Endothelial cell of umbilical vein (primary cell): ENCODE results near the gene ARMH4. TPM values are rescaled to one million over a fixed set of nuclear protein-coding genes. Genes with fewer than 3 reads are reported as not detected.
A peak's percentile ranks its signal among the peaks of the same experiment; 100 is the strongest.

Experiments
- BruUV-seq: library from RNA; stranded (reverse); fragments of 400-500 nt; replicated peaks from 2 replicates; lab custom pipeline; 2021; lab: Mats Ljungman, UMichigan
- CTCF ChIA-PET: fragments of 300-600, 350-600 bp; sonication (Branson Sonifier 250); formaldehyde crosslinking; loops from one replicate; lab custom pipeline; 2021; ENCODE audit warnings: antibody characterized with exemption, inconsistent platforms; lab: Charles Lee
- POLR2A ChIA-PET: fragments of 300-600, 350-600 bp; sonication (Branson Sonifier 250); formaldehyde crosslinking; loops from one replicate; lab custom pipeline; 2021; ENCODE audit warnings: antibody characterized with exemption, inconsistent platforms; lab: Charles Lee
- DNase-seq: peaks from one replicate; pipeline ENCODE4 v3.0.0-alpha.2; 2011; ENCODE audit warnings: low read depth, low spot score
- FAIRE-seq: peaks from 2 replicates; lab custom pipeline; 2011; peaks lifted over from hg19 to GRCh38; lab: Jason Lieb, UNC
- H2AFZ ChIP-seq: 2 replicates; pipeline ENCODE4 v1.6.0; 2012; ENCODE audit warnings: low read depth, low read length, control low read depth, inconsistent platforms
- H3K27ac ChIP-seq: 2 replicates; pipeline ENCODE4 v1.5.1; 2011; ENCODE audit warnings: low read depth, mild to moderate bottlenecking, control low read depth, low read length, moderate library complexity; ENCODE audit not compliant: insufficient read depth
- H3K27me3 ChIP-seq, 2 experiments: 2 replicates each; pipeline versions ENCODE4 v1.6.0 to v1.6.1; 2011; ENCODE audit warnings: low read length in 2 of 2, mixed read lengths in 1 of 2; ENCODE audit not compliant: control insufficient read depth in 2 of 2, insufficient read depth in 2 of 2
- H3K36me3 ChIP-seq, 2 experiments: 2 replicates in 1 of 2; 3 replicates in 1 of 2; pipeline ENCODE4 v1.5.1; 2011; ENCODE audit warnings: low read length in 2 of 2, mild to moderate bottlenecking in 1 of 2, moderate library complexity in 1 of 2; ENCODE audit not compliant: control insufficient read depth in 2 of 2, insufficient read depth in 2 of 2; ENCODE audit errors: extremely low read depth in 1 of 2
- H3K4me1 ChIP-seq: 3 replicates; pipeline ENCODE4 v1.5.1; 2011; ENCODE audit warnings: mild to moderate bottlenecking, low read length; ENCODE audit not compliant: control insufficient read depth, insufficient read depth; ENCODE audit errors: extremely low read depth
- H3K4me2 ChIP-seq: 2 replicates; pipeline ENCODE4 v1.6.1; 2011; ENCODE audit warnings: low read length, control low read depth, mixed read lengths; ENCODE audit not compliant: insufficient read depth
- H3K4me3 ChIP-seq, 3 experiments: fragments of 200-600 bp in 1 of 3; sonication (generic), shearing (Covaris generic) in 1 of 3; replicated peaks in 1 of 3; 2 replicates each; pipeline ENCODE4 v1.5.1; 2011 to 2016; ENCODE audit warnings: control low read depth in 3 of 3, low read length in 3 of 3, mild to moderate bottlenecking in 2 of 3, inconsistent platforms in 1 of 3, low read depth in 1 of 3, moderate library complexity in 1 of 3; ENCODE audit not compliant: insufficient read depth in 1 of 3
- H3K79me2 ChIP-seq: 2 replicates; pipeline ENCODE4 v1.6.0; 2012; ENCODE audit warnings: low read length, inconsistent platforms; ENCODE audit not compliant: control insufficient read depth, insufficient read depth
- H3K9ac ChIP-seq: replicated peaks from 2 replicates; pipeline ENCODE3; 2011; ENCODE audit warnings: low read length, control low read depth; ENCODE audit not compliant: insufficient read depth; ENCODE audit errors: extremely low read depth
- H3K9me1 ChIP-seq: replicated peaks from 3 replicates; pipeline ENCODE4 v1.6.0; 2011; ENCODE audit warnings: mild to moderate bottlenecking, low read length; ENCODE audit not compliant: control insufficient read depth, insufficient read depth; ENCODE audit errors: extremely low read depth
- H3K9me3 ChIP-seq: replicated peaks from 2 replicates; pipeline ENCODE4 v1.5.1; 2012; ENCODE audit warnings: low read length, inconsistent platforms; ENCODE audit not compliant: control insufficient read depth, insufficient read depth
- H4K20me1 ChIP-seq: replicated peaks from 2 replicates; pipeline ENCODE3; 2011; ENCODE audit warnings: mild to moderate bottlenecking, low read length; ENCODE audit not compliant: control insufficient read depth, insufficient read depth; ENCODE audit errors: extremely low read depth
- EZH2 ChIP-seq: IDR thresholded peaks from 2 replicates; pipeline ENCODE4 v1.6.1; 2012; ENCODE audit warnings: borderline replicate concordance, low read depth, mild to moderate bottlenecking, moderate library complexity, low read length, inconsistent platforms; ENCODE audit not compliant: severe bottlenecking
- FOS ChIP-seq: IDR thresholded peaks from 2 replicates; pipeline ENCODE4 v1.6.1; 2011; ENCODE audit warnings: mild to moderate bottlenecking, low read length, moderate library complexity, borderline replicate concordance; ENCODE audit not compliant: insufficient read depth
- GATA2 ChIP-seq: IDR thresholded peaks from 2 replicates; pipeline ENCODE4 v1.7.0; 2011; ENCODE audit warnings: low read depth, mild to moderate bottlenecking, moderate library complexity, mixed read lengths, low read length; ENCODE audit not compliant: insufficient read length, insufficient read depth
- JUN ChIP-seq: IDR thresholded peaks from 2 replicates; pipeline ENCODE4 v1.6.1; 2011; ENCODE audit warnings: borderline replicate concordance, low read depth; ENCODE audit not compliant: insufficient read length, insufficient read depth
- MYC ChIP-seq: IDR thresholded peaks from one replicate; pipeline ENCODE4 v1.6.1; 2011; ENCODE audit warnings: mild to moderate bottlenecking, low read depth, low read length
- POLR2A ChIP-seq: IDR thresholded peaks from 2 replicates; pipeline ENCODE4 v1.6.1; 2012; ENCODE audit warnings: low read depth, mild to moderate bottlenecking, control low read depth, low read length
- POLR2AphosphoS5 ChIP-seq: IDR thresholded peaks from 2 replicates; pipeline ENCODE4 v1.6.1; 2012; ENCODE audit warnings: low read depth, mild to moderate bottlenecking, control low read depth, low read length, moderate library complexity; ENCODE audit not compliant: insufficient read depth
- dilution Hi-C: fragments of 300-500 bp; cut with MboI; formaldehyde crosslinking; loops from one replicate; pipeline ENCODE4 v1.15.0; 2019; ENCODE audit warnings: low sequenced_read_pairs; ENCODE audit not compliant: extremely low pct_ligation_motif_present
- intact Hi-C: fragments of 100-400 bp; cut with micrococcal nuclease; formaldehyde crosslinking; loops from one replicate; pipeline ENCODE4 v1.10.0; 2022
- polyA plus RNA-seq, 4 experiments: library from polyadenylated mRNA; depleted of rRNA in 3 of 4; stranded (reverse) in 3 of 4; unstranded in 1 of 4; fragments of >200 nt; gene quantifications; 2 replicates each; pipeline versions ENCODE4 v1.2.1 to v1.2.3, GENCODE V29; 2011 to 2012; ENCODE audit warnings: missing spikeins in 1 of 4
- total RNA-seq: library from RNA; stranded (reverse); gene quantifications from 2 replicates; pipeline ENCODE4 v1.2.3, GENCODE V29; 2021
- TF ChIP-seq, protein P1 (sequence below), 2 donors: IDR thresholded peaks; 1 replicate in 1 of 2; 2 replicates in 1 of 2; pipeline ENCODE4 v1.5.1; 2011; ENCODE audit warnings: low read length in 2 of 2, mild to moderate bottlenecking in 2 of 2, moderate library complexity in 2 of 2, control low read depth in 1 of 2, inconsistent platforms in 1 of 2, low read depth in 1 of 2; ENCODE audit not compliant: insufficient read depth in 1 of 2; ENCODE audit errors: extremely low read depth in 1 of 2
- TF ChIP-seq, protein P2 (sequence below): IDR thresholded peaks from 2 replicates; pipeline ENCODE4 v1.6.1; 2011; ENCODE audit not compliant: insufficient read depth, insufficient read length

Gene ARMH4
- total and polyA plus RNA-seq, 2 donors (not counting 3 experiments of a cell fraction or from before 2014, with no cell fraction given) = 1.1 to 3.0 TPM

DNA sequence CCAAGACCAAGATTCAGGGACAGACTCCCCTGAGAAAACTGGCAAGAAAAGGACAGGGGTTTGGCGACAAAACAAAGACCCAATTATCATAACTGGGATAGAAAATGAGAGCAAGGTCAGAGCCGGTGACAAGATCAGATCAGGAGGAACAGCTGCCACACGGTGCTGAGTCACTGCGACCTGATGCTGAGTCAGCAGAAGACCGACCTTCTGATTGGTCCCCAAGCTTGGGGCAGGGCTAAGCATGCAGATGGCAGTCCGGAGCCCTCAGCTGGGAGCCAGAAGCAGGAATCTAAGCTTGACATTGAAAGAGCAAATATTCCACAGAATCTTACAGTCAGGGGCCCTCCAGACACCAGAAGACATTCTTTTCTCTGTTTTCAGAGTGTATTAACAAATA, 19.1 kb upstream of the ARMH4 start:
- Histone ChIP-seq H3K27ac (no peak overlapping the region), H4K20me1 (no peaks in the 10 kb centered on the region), H3K4me3 (no peak overlapping the region), H3K79me2 (no peaks in the 10 kb centered on the region), H3K9me3 (no peaks in the 10 kb centered on the region), H2AFZ (no peak overlapping the region), H3K4me1 (no peaks in the 10 kb centered on the region), H3K9ac (no peak overlapping the region), H3K4me2 (no peak overlapping the region), H3K27me3 (no peaks in the 10 kb centered on the region), H3K9me1 (no peaks in the 10 kb centered on the region), H3K36me3 (no peaks in the 10 kb centered on the region)
- BruUV-seq = no TSS peak
- FAIRE-seq = peak; percentile 49
- intact Hi-C loops = no loop called here
- peak; percentile 71 for DNase-seq
- peak; percentile 41 for TF ChIP-seq FOS
- no peak for TF ChIP-seq POLR2A
- ChIA-PET POLR2A (no interaction called here), CTCF (interaction anchor here (0.7 to 1.4 kb wide), 4 partner anchors 28 to 63 kb away, joined by 3 to 4 read pairs (median 3); no protein-coding TSS in a partner anchor)
- dilution Hi-C loops = no loop called here

DNA sequence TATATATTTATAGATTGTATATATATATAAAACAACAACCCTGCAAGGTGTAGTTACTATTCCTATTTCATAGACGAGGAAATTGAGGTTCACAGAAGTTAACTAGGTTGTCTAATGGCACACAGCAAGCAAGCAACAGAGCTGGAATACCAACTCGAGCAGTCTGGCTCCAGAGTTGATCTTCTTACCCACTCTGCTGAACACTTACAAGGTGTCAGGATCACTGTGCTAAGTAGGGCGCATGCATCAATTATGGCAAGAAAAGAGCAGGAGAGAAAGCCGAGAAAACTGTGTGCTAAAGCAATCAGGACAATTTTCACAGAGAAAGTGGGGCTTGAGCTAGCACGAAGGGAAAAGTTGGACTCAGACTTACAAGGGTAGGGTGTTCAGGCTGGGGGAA, 15.9 kb upstream of the ARMH4 start:
- CTCF ChIA-PET = interaction anchor here (0.7 to 7.0 kb wide), 8 partner anchors 9 to 1580 kb away, joined by 3 to 93 read pairs (median 4); partner anchors contain the start of gene ACTR10

More for the DNA sequence above, 15.9 kb upstream of the ARMH4 start:
- Histone ChIP-seq H3K4me2 (no peak overlapping the region), H3K27ac (no peak overlapping the region), H3K9ac (no peak overlapping the region), H3K9me3 (no peaks in the 10 kb centered on the region), H3K4me1 (no peaks in the 10 kb centered on the region), H3K9me1 (no peaks in the 10 kb centered on the region), H3K36me3 (no peaks in the 10 kb centered on the region), H3K79me2 (no peaks in the 10 kb centered on the region), H3K27me3 (peaks cover 2 to 4% of the 10 kb centered on the region in 2 experiments), H4K20me1 (no peaks in the 10 kb centered on the region), H2AFZ (no peak overlapping the region), H3K4me3 (no peak overlapping the region)
- intact Hi-C loops = no loop called here
- BruUV-seq = no TSS peak
- dilution Hi-C loops = no loop called here
- POLR2A ChIA-PET = no interaction called here
- no peak for FAIRE-seq
- no peak for DNase-seq
- TF ChIP-seq JUN = no peak
- TF ChIP-seq, protein P1, sequence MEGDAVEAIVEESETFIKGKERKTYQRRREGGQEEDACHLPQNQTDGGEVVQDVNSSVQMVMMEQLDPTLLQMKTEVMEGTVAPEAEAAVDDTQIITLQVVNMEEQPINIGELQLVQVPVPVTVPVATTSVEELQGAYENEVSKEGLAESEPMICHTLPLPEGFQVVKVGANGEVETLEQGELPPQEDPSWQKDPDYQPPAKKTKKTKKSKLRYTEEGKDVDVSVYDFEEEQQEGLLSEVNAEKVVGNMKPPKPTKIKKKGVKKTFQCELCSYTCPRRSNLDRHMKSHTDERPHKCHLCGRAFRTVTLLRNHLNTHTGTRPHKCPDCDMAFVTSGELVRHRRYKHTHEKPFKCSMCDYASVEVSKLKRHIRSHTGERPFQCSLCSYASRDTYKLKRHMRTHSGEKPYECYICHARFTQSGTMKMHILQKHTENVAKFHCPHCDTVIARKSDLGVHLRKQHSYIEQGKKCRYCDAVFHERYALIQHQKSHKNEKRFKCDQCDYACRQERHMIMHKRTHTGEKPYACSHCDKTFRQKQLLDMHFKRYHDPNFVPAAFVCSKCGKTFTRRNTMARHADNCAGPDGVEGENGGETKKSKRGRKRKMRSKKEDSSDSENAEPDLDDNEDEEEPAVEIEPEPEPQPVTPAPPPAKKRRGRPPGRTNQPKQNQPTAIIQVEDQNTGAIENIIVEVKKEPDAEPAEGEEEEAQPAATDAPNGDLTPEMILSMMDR (IDR thresholded peaks at IDR 0.05; ENCODE audit: extremely low read depth in 1 of 2, insufficient read depth in 1 of 2, low read depth in 1 of 2, low read length in 2 of 2) = no peak
- TF ChIP-seq POLR2AphosphoS5 = no peak
- TF ChIP-seq EZH2 = no peak
- TF ChIP-seq, protein P2, sequence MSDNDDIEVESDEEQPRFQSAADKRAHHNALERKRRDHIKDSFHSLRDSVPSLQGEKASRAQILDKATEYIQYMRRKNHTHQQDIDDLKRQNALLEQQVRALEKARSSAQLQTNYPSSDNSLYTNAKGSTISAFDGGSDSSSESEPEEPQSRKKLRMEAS = no peak
- no peak for TF ChIP-seq FOS
- TF ChIP-seq GATA2 = no peak
- no peak for TF ChIP-seq POLR2A
- TF ChIP-seq MYC = no peak
